ENCODE data around the gene IPO4. TPM values are rescaled to one million over a fixed set of nuclear protein-coding genes. Genes with fewer than 3 reads are reported as not detected.

Gene IPO4
- total RNA-seq, 1 donor from 2014 or later = 58.6 TPM

DNA sequence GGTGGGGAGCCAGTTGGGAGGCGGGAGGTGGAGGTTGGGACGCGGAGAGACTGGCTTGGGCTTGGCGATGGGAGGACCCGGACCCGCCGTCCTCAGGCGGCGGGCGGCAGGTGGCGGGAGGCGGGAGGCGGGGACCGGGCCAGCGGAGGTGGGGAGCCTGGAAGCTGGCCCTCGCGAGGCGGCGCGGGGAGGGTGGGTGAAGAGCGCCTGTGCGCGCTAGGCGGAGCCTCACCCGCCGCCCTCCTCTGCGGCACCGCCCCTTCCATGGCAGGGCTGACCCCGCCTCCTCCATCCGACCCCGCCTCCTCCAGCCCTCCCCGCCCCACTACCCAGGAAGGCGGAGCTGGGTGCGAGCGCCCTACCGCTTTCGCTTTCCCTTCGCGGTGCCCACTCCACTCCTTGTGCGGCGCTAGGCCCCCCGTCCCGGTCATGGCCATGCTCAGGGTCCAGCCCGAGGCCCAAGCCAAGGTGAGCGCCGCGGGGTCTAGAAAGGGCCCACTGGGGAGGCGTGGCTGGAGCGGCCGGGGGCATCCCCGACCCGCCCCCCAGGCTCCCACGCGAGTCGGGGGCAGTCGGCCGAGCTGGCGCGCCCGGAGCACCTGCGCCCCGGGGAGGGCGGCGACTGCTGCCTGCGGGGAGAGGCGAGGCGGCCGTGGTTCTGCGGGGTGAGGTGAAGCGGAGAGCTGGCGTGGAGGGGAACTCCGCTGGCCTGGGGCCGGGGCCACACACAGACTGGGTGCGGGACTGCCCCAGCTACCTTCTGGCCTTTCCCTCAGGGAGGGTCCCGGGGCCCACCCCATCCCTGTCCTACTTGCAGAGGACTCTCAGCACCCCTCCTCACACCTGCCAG, 52.6 kb downstream of the IPO4 start, which contains the start of gene PSME1:
Gene PSME1, plus strand, starts transcription at position 361 of the 850 bp plus-strand sequence. Its CDS starts 69 bp downstream, at position 430.

DNA sequence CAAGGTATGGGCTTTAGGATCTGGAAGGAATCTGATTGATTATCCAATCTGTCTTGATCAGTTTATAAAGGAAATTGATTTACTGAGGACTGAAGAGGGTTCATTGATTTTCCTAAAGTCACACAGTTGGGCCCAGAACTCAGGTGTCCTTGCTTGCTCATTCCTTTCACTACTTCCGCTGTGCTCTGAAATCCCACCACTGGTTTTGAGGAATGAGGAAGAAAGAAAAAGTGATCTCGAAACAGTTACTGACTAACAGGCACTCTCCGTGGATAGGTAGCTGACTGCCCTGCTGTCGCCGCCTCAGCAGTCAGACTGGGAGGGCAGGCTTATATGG, 58.3 kb downstream of the IPO4 start, which contains the start of gene FITM1:
Gene FITM1, plus strand, starts transcription at position 280 of the 337 bp plus-strand sequence. CDS start 905 bp downstream, outside the sequence.

Other genes starting within 250 kb of the IPO4 start
- gene DHRS4, start 235.0 kb downstream of the IPO4 start, total RNA-seq = 52.9 and 53.3 TPM in 2 replicates
- 14.3 and 17.1 TPM in 2 replicates for gene DHRS4L2, start 199.9 kb downstream of the IPO4 start, total RNA-seq
- gene CARMIL3, start 136.8 kb downstream of the IPO4 start, total RNA-seq = under 0.01 TPM in 2 replicates
- not detected in 2 replicates for gene CPNE6, start 117.3 kb downstream of the IPO4 start, total RNA-seq
- 63.3 and 65.6 TPM in 2 replicates for gene PCK2, start 94.5 kb downstream of the IPO4 start, total RNA-seq
- 42.2 and 43.7 TPM in 2 replicates for gene DCAF11, start 74.0 kb downstream of the IPO4 start, total RNA-seq
- 0.59 and 2.9 TPM in 2 replicates for gene NRL, start 73.9 kb downstream of the IPO4 start, total RNA-seq
- gene FITM1, start 58.2 kb downstream of the IPO4 start, total RNA-seq = not detected in 2 replicates
- gene PSME1, start 52.6 kb downstream of the IPO4 start, total RNA-seq = 128 and 137 TPM in 2 replicates
- 31.4 and 38.4 TPM in 2 replicates for gene EMC9, start 47.2 kb downstream of the IPO4 start, total RNA-seq
- gene PSME2, start 42.2 kb downstream of the IPO4 start, total RNA-seq = 70.1 and 79.7 TPM in 2 replicates
- 49.9 and 53.7 TPM in 2 replicates for gene RNF31, start 41.3 kb downstream of the IPO4 start, total RNA-seq
- gene IRF9, start 27.6 kb downstream of the IPO4 start, total RNA-seq = 36.3 and 39.8 TPM in 2 replicates
- gene REC8, start 16.7 kb downstream of the IPO4 start, total RNA-seq = 54.3 and 64.6 TPM in 2 replicates
- 58.4 and 59.5 TPM in 2 replicates for gene TM9SF1, start 6.6 kb upstream of the IPO4 start, total RNA-seq
- 0.17 TPM in 1 of 2 replicates, not detected in the other for gene TSSK4, start 16.9 kb upstream of the IPO4 start, total RNA-seq
- gene CHMP4A, start 24.7 kb upstream of the IPO4 start, total RNA-seq = 32.4 and 48.6 TPM in 2 replicates
- 18.2 and 19.6 TPM in 2 replicates for gene MDP1, start 27.2 kb upstream of the IPO4 start, total RNA-seq
- 234 and 246 TPM in 2 replicates for gene NEDD8, start 43.6 kb upstream of the IPO4 start, total RNA-seq
- gene GMPR2, start 44.1 kb upstream of the IPO4 start, total RNA-seq = 53.1 and 54.3 TPM in 2 replicates
- 52.6 and 56.7 TPM in 2 replicates for gene TINF2, start 53.8 kb upstream of the IPO4 start, total RNA-seq
- gene TGM1, start 74.4 kb upstream of the IPO4 start, total RNA-seq = 0.45 and 1.2 TPM in 2 replicates
- 32.1 and 33.9 TPM in 2 replicates for gene RABGGTA, start 82.8 kb upstream of the IPO4 start, total RNA-seq
- 27.4 and 28.2 TPM in 2 replicates for gene DHRS1, start 111.0 kb upstream of the IPO4 start, total RNA-seq
- 17.2 and 18.5 TPM in 2 replicates for gene NOP9, start 111.0 kb upstream of the IPO4 start, total RNA-seq
- 1.3 and 1.8 TPM in 2 replicates for gene CIDEB, start 119.2 kb upstream of the IPO4 start, total RNA-seq
- 1.0 and 3.0 TPM in 2 replicates for gene LTB4R2, start 121.3 kb upstream of the IPO4 start, total RNA-seq
- 0.84 and 1.0 TPM in 2 replicates for gene LTB4R, start 122.7 kb upstream of the IPO4 start, total RNA-seq
- gene ADCY4, start 146.3 kb upstream of the IPO4 start, total RNA-seq = 0.15 and 0.17 TPM in 2 replicates
- 0.45 and 0.84 TPM in 2 replicates for gene RIPK3, start 151.2 kb upstream of the IPO4 start, total RNA-seq
- 25.4 and 28.4 TPM in 2 replicates for gene NFATC4, start 179.4 kb upstream of the IPO4 start, total RNA-seq
- gene NYNRIN, start 210.2 kb upstream of the IPO4 start, total RNA-seq = 7.9 and 9.6 TPM in 2 replicates
- gene CBLN3, start 240.9 kb upstream of the IPO4 start, total RNA-seq = 0.34 and 0.74 TPM in 2 replicates
- 23.9 and 27.1 TPM in 2 replicates for gene KHNYN, start 241.1 kb upstream of the IPO4 start, total RNA-seq